ENCODE measurements around the gene TMEM240. TPM values are rescaled to one million over a fixed set of nuclear protein-coding genes. Genes with fewer than 3 reads are reported as not detected.
"Not testable (repeated sequence)": the region's sequence is repeated elsewhere in the genome, so short reads cannot be mapped to it uniquely, and the experiment has no call there.

TMEM240 gene
- total RNA-seq, 2 experiments from 2014 or later = 0.76 to 2.1 TPM

GRCh38 chr1:1517973-1518620 lies 22.3 kb downstream of the TMEM240 start:
- Histone ChIP-seq H4K20me1 (ENCODE audit: insufficient read depth, low read length) (no peaks in the 10 kb centered on the region), H3K4me2 (ENCODE audit: low read length) (no peak overlapping the region), H2AFZ (ENCODE audit: low read length) (no peak overlapping the region), H3K4me3 (ENCODE audit: low read depth, low read length, poor library complexity, severe bottlenecking) (no peak overlapping the region), H3K4me1 (ENCODE audit: insufficient read depth, low read length, poor library complexity, severe bottlenecking) (no peaks in the 10 kb centered on the region), H3K9me3 (ENCODE audit: low read length) (no peaks in the 10 kb centered on the region), H3K9me2 (ENCODE audit: insufficient read depth, low read length) (no peaks in the 10 kb centered on the region), H3K79me2 (ENCODE audit: insufficient read depth, low read depth, low read length) (peaks cover 20% of the 10 kb centered on the region; the same call in 1 of the 2 replicates), H3K27ac (ENCODE audit: low read depth, low read length, poor library complexity, severe bottlenecking) (no peak overlapping the region), H3K36me3 (ENCODE audit: insufficient read depth, low read length) (peaks cover 67% of the 10 kb centered on the region)
- DNase-seq (ENCODE audit: low spot score) = no peak
- no TSS peak for BruUV-seq (replicated peaks)
- TF ChIP-seq CTCF (conservative IDR thresholded peaks at IDR 0.05; ENCODE audit: low read length) (no peak), EZH2phosphoT487 (IDR thresholded peaks at IDR 0.05; ENCODE audit: borderline replicate concordance, low read depth, low read length) (no peak)
- CTCF ChIA-PET (ENCODE audit: unreplicated experiment) = no interaction called here
- POLR2A ChIA-PET = no interaction called here
- intact Hi-C loops (cut with micrococcal nuclease; ENCODE audit: unreplicated experiment) = no loop called here

- H4K20me1 ChIP-seq (ENCODE audit: insufficient read depth, low read length); H3K9me3 ChIP-seq (ENCODE audit: low read length); POLR2A ChIA-PET; H3K4me1 ChIP-seq (ENCODE audit: insufficient read depth, low read length, poor library complexity, severe bottlenecking); H3K4me3 ChIP-seq (ENCODE audit: low read depth, low read length, poor library complexity, severe bottlenecking); H3K9me2 ChIP-seq (ENCODE audit: insufficient read depth, low read length); intact Hi-C loops (cut with micrococcal nuclease; ENCODE audit: unreplicated experiment); H2AFZ ChIP-seq (ENCODE audit: low read length); DNase-seq (ENCODE audit: low spot score); H3K4me2 ChIP-seq (ENCODE audit: low read length); BruUV-seq (replicated peaks); H3K27ac ChIP-seq (ENCODE audit: low read depth, low read length, poor library complexity, severe bottlenecking); CTCF ChIA-PET (ENCODE audit: unreplicated experiment): not testable (repeated sequence)
- H3K79me2 ChIP-seq (ENCODE audit: insufficient read depth, low read depth, low read length) = peaks cover 24% of the 10 kb centered on the region; the same call in 1 of the 2 replicates
- peaks cover 60% of the 10 kb centered on the region for H3K36me3 ChIP-seq (ENCODE audit: insufficient read depth, low read length)
Observed at GRCh38 chr1:1516923-1517322, 23.5 kb downstream of the TMEM240 start.

GRCh38 chr1:1514376-1514775 lies 26.0 kb downstream of the TMEM240 start:
- H3K9me3 ChIP-seq (ENCODE audit: low read length); H3K4me3 ChIP-seq (ENCODE audit: low read depth, low read length, poor library complexity, severe bottlenecking); H2AFZ ChIP-seq (ENCODE audit: low read length); H3K27ac ChIP-seq (ENCODE audit: low read depth, low read length, poor library complexity, severe bottlenecking); H3K4me2 ChIP-seq (ENCODE audit: low read length); CTCF ChIA-PET (ENCODE audit: unreplicated experiment); POLR2A ChIA-PET; H3K9me2 ChIP-seq (ENCODE audit: insufficient read depth, low read length); H4K20me1 ChIP-seq (ENCODE audit: insufficient read depth, low read length); BruUV-seq (replicated peaks); DNase-seq (ENCODE audit: low spot score); H3K4me1 ChIP-seq (ENCODE audit: insufficient read depth, low read length, poor library complexity, severe bottlenecking): not testable (repeated sequence)
- peaks cover 24% of the 10 kb centered on the region; the same call in 1 of the 2 replicates for H3K79me2 ChIP-seq (ENCODE audit: insufficient read depth, low read depth, low read length)
- peaks cover 38% of the 10 kb centered on the region for H3K36me3 ChIP-seq (ENCODE audit: insufficient read depth, low read length)
- intact Hi-C loops (cut with micrococcal nuclease; ENCODE audit: unreplicated experiment) = loop anchor here (5.0 kb wide), 1 partner anchor 107 kb away; the partner anchor contains the start of gene MRPL20

GRCh38 chr1:1513675-1514074 lies 26.7 kb downstream of the TMEM240 start:
- POLR2A ChIA-PET; H3K27ac ChIP-seq (ENCODE audit: low read depth, low read length, poor library complexity, severe bottlenecking); BruUV-seq (replicated peaks); H3K9me2 ChIP-seq (ENCODE audit: insufficient read depth, low read length); H2AFZ ChIP-seq (ENCODE audit: low read length); H3K4me1 ChIP-seq (ENCODE audit: insufficient read depth, low read length, poor library complexity, severe bottlenecking); H3K9me3 ChIP-seq (ENCODE audit: low read length); H4K20me1 ChIP-seq (ENCODE audit: insufficient read depth, low read length); CTCF ChIA-PET (ENCODE audit: unreplicated experiment); DNase-seq (ENCODE audit: low spot score): not testable (repeated sequence)
- Histone ChIP-seq H3K4me3 (ENCODE audit: low read depth, low read length, poor library complexity, severe bottlenecking) (peak overlapping the region; percentile 53), H3K79me2 (ENCODE audit: insufficient read depth, low read depth, low read length) (peaks cover 24% of the 10 kb centered on the region; the same call in 1 of the 2 replicates), H3K4me2 (ENCODE audit: low read length) (peak overlapping the region; percentile 63), H3K36me3 (ENCODE audit: insufficient read depth, low read length) (peaks cover 35% of the 10 kb centered on the region)
- intact Hi-C loops (cut with micrococcal nuclease; ENCODE audit: unreplicated experiment) = loop anchor here (5.0 kb wide), 1 partner anchor 106 kb away; the partner anchor contains the start of gene MRPL20

GRCh38 chr1:1512425-1512824 lies 28.0 kb downstream of the TMEM240 start:
- H4K20me1 ChIP-seq (ENCODE audit: insufficient read depth, low read length); H2AFZ ChIP-seq (ENCODE audit: low read length); H3K9me3 ChIP-seq (ENCODE audit: low read length); H3K9me2 ChIP-seq (ENCODE audit: insufficient read depth, low read length); H3K4me1 ChIP-seq (ENCODE audit: insufficient read depth, low read length, poor library complexity, severe bottlenecking); POLR2A ChIA-PET; H3K27ac ChIP-seq (ENCODE audit: low read depth, low read length, poor library complexity, severe bottlenecking); CTCF ChIA-PET (ENCODE audit: unreplicated experiment); BruUV-seq (replicated peaks): not testable (repeated sequence)
- peak; percentile 26 for DNase-seq (ENCODE audit: low spot score)
- Histone ChIP-seq H3K4me2 (ENCODE audit: low read length) (0 out of 2 replicates have a peak overlapping the region, but pooled peaks have one; percentile 57), H3K4me3 (ENCODE audit: low read depth, low read length, poor library complexity, severe bottlenecking) (peak overlapping the region; percentile 80), H3K36me3 (ENCODE audit: insufficient read depth, low read length) (peaks cover 25% of the 10 kb centered on the region), H3K79me2 (ENCODE audit: insufficient read depth, low read depth, low read length) (peaks cover 24% of the 10 kb centered on the region; the same call in 1 of the 2 replicates)
- intact Hi-C loops (cut with micrococcal nuclease; ENCODE audit: unreplicated experiment) = loop anchor here (5.0 kb wide), 1 partner anchor 105 kb away; the partner anchor contains the start of gene MRPL20
